HG02642 (cell line): ENCODE results near the gene USH2A.

Experiments
- ATAC-seq: cut with Tn5 transposase; IDR thresholded peaks from one replicate; pipeline ENCODE4 v1.9.1; 2021; ENCODE audit warnings: mild to moderate bottlenecking; ENCODE audit not compliant: unreplicated experiment, poor library complexity

USH2A gene

GRCh38 chr1:215589650-215590435, 833.4 kb downstream of the USH2A start:
- ATAC-seq, result no peak

- ATAC-seq, result no peak
Observed at GRCh38 chr1:215584389-215584788, 838.9 kb downstream of the USH2A start.

- no peak for ATAC-seq
Observed at GRCh38 chr1:215583185-215583749, 840.0 kb downstream of the USH2A start.

GRCh38 chr1:215581896-215582295, 841.4 kb downstream of the USH2A start:
- no peak for ATAC-seq
